SKM-1 treated with dmso at 0.1 percent for 144 hours (cell line): Measurements from ENCODE around the gene DPP10.

Experiments used
- DNase-seq: peaks from one replicate; lab custom pipeline; 2025; ENCODE audit not compliant: unreplicated experiment; lab: John Stamatoyannopoulos, UW

Gene DPP10

GRCh38 chr2:115201386-115201785 is 758.9 kb downstream of the DPP10 start:
- no peak for DNase-seq

- no peak for DNase-seq
Observed at GRCh38 chr2:115208493-115209164, 766.2 kb downstream of the DPP10 start.

- no peak for DNase-seq
Observed at GRCh38 chr2:115214050-115214449, 771.6 kb downstream of the DPP10 start.

- DNase-seq: no peak
Observed at GRCh38 chr2:115219296-115219695, 776.9 kb downstream of the DPP10 start.

GRCh38 chr2:115234186-115234585 is 791.7 kb downstream of the DPP10 start:
- no peak for DNase-seq

GRCh38 chr2:115234737-115235136 is 792.3 kb downstream of the DPP10 start:
- no peak for DNase-seq

- DNase-seq: no peak
Observed at GRCh38 chr2:115248066-115248465, 805.6 kb downstream of the DPP10 start.

GRCh38 chr2:115277366-115277765 is 834.9 kb downstream of the DPP10 start:
- DNase-seq: no peak

- no peak for DNase-seq
Observed at GRCh38 chr2:115285416-115285815, 843.0 kb downstream of the DPP10 start.

GRCh38 chr2:115290478-115290877 is 848.0 kb downstream of the DPP10 start:
- no peak for DNase-seq

- no peak for DNase-seq
Observed at GRCh38 chr2:115292742-115293141, 850.3 kb downstream of the DPP10 start.

- no peak for DNase-seq
Observed at GRCh38 chr2:115294999-115295398, 852.6 kb downstream of the DPP10 start.

GRCh38 chr2:115297056-115297455 is 854.6 kb downstream of the DPP10 start:
- no peak for DNase-seq

- no peak for DNase-seq
Observed at GRCh38 chr2:115299199-115299598, 856.8 kb downstream of the DPP10 start.

GRCh38 chr2:115305712-115306111 is 863.3 kb downstream of the DPP10 start:
- no peak for DNase-seq

GRCh38 chr2:115314119-115314518 is 871.7 kb downstream of the DPP10 start:
- DNase-seq: no peak

GRCh38 chr2:115327061-115327460 is 884.6 kb downstream of the DPP10 start:
- DNase-seq: no peak

GRCh38 chr2:115359550-115359949 is 917.1 kb downstream of the DPP10 start:
- no peak for DNase-seq

- no peak for DNase-seq
Observed at GRCh38 chr2:115364093-115364492, 921.7 kb downstream of the DPP10 start.

- DNase-seq: no peak
Observed at GRCh38 chr2:115369400-115369799, 927.0 kb downstream of the DPP10 start.

- no peak for DNase-seq
Observed at GRCh38 chr2:115374981-115375380, 932.5 kb downstream of the DPP10 start.

GRCh38 chr2:115384399-115384798 is 942.0 kb downstream of the DPP10 start:
- DNase-seq: no peak

- DNase-seq: no peak
Observed at GRCh38 chr2:115386465-115386864, 944.0 kb downstream of the DPP10 start.
